AG04450 (cell line): ENCODE results near the gene RSRC1. TPM values are rescaled to one million over a fixed set of nuclear protein-coding genes. Genes with fewer than 3 reads are reported as not detected.

ENCODE experiments used
- CTCF ChIA-PET: fragments of 300-600, 350-600 bp; formaldehyde crosslinking; extraction: SDS; loops from one replicate; lab custom pipeline; 2022; ENCODE audit warnings: antibody characterized with exemption, inconsistent platforms; lab: Charles Lee
- POLR2A ChIA-PET: fragments of 350-600 bp; formaldehyde crosslinking; extraction: SDS; loops from one replicate; lab custom pipeline; 2021; ENCODE audit warnings: antibody characterized with exemption, inconsistent platforms; lab: Yijun Ruan, JAX
- DNase-seq: peaks from one replicate; pipeline ENCODE4 v3.0.0-alpha.2; 2011; ENCODE audit warnings: low read depth, low spot score
- H3K27ac ChIP-seq: one replicate; pipeline ENCODE4 v1.5.1; 2012; ENCODE audit warnings: low read depth, low read length, control low read depth
- H3K27me3 ChIP-seq: one replicate; pipeline ENCODE4 v1.6.0; 2012; ENCODE audit warnings: low read length; ENCODE audit not compliant: control insufficient read depth, insufficient read depth
- H3K4me3 ChIP-seq: 2 replicates; pipeline ENCODE4 v1.5.1; 2011; ENCODE audit warnings: mild to moderate bottlenecking, low read depth, low read length, control low read depth
- H3K9me3 ChIP-seq: 2 replicates; pipeline ENCODE4 v1.5.1; 2012; ENCODE audit warnings: low read length; ENCODE audit not compliant: control insufficient read depth, insufficient read depth
- CTCF ChIP-seq: IDR thresholded peaks from 2 replicates; pipeline ENCODE4 v1.5.1; 2011; ENCODE audit warnings: low read depth, low read length, control low read depth, inconsistent platforms
- polyA plus RNA-seq: library from polyadenylated mRNA; depleted of rRNA; stranded (reverse); fragments of >200 nt; gene quantifications from 2 replicates; pipeline ENCODE4 v1.2.3, GENCODE V29; 2011

RSRC1 gene
- polyA plus RNA-seq, 1 experiment: 6.7 TPM

DNA sequence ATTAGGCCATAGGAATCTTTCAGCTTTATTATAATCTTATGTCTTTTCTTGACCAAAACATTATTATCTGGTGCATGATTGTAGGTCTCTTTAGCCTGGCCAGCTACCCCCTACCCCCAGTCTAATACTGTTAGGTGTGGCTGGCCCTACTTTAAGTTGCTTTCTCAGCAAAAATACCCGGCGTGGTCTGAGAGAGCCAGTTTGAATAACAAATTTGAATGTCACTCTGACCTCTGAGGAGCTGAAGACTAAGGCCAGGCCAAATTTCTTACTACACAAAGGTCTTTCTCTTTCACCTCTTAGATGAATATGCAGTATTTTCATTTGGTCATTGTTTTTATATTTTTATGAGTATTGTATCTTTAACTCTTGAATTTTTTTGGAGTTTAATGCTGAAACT, 272.6 kb downstream of the RSRC1 start:
- ChIA-PET POLR2A (no interaction called here), CTCF (interaction anchor here (2.3 kb wide), 1 partner anchor 52 kb away, joined by 8 read pairs; no protein-coding TSS in a partner anchor)
- Histone ChIP-seq H3K27ac (no peak overlapping the region), H3K27me3 (no peaks in the 10 kb centered on the region), H3K9me3 (no peaks in the 10 kb centered on the region), H3K4me3 (no peak overlapping the region)
- no peak for TF ChIP-seq CTCF
- DNase-seq: no peak

GRCh38 chr3:158384019-158384418, 274.1 kb downstream of the RSRC1 start:
- H3K4me3 ChIP-seq: no peak overlapping the region
- no peak for TF ChIP-seq CTCF
- DNase-seq: no peak
- H3K27ac ChIP-seq: no peak overlapping the region
- ChIA-PET POLR2A (no interaction called here), CTCF (interaction anchor here (0.6 to 2.3 kb wide), 2 partner anchors 12 to 50 kb away, joined by 3 to 8 read pairs; no protein-coding TSS in a partner anchor)
- no peaks in the 10 kb centered on the region for H3K9me3 ChIP-seq
- H3K27me3 ChIP-seq: no peaks in the 10 kb centered on the region

DNA sequence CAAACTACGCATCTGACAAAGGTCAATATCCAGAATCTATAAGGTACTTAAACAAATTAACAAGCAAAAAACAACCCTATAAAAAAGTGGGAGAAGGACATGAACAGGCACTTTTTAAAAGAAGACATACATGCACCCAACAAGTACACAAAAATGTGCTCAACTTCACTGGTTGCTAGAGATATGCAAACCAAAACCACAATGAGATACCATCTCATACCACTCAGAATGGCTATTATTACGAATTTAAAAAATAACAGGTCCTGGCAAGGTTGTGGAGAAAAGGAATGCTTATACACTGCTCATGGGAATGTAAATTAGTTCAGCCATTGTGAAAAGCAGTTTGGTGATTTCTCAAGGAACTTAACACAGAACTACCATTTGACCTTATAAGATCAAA, 285.5 kb downstream of the RSRC1 start:
- ChIA-PET POLR2A (no interaction called here), CTCF (no interaction called here)
- Histone ChIP-seq H3K27ac (no peak overlapping the region), H3K9me3 (no peaks in the 10 kb centered on the region), H3K27me3 (no peaks in the 10 kb centered on the region), H3K4me3 (no peak overlapping the region)
- DNase-seq: no peak
- TF ChIP-seq CTCF: no peak

- ChIA-PET POLR2A (interaction anchor here (0.5 kb wide), 1 partner anchor 161 kb away, joined by 3 read pairs; no protein-coding TSS in a partner anchor), CTCF (interaction anchor here (1.0 kb wide), 2 partner anchors 32 to 797 kb away, joined by 3 to 4 read pairs; no protein-coding TSS in a partner anchor)
- no peak overlapping the region for H3K27ac ChIP-seq
Measured at GRCh38 chr3:158402590-158402989, 292.7 kb downstream of the RSRC1 start.

More at GRCh38 chr3:158402590-158402989, 292.7 kb downstream of the RSRC1 start:
- Histone ChIP-seq H3K9me3 (no peaks in the 10 kb centered on the region), H3K4me3 (no peak overlapping the region), H3K27me3 (no peaks in the 10 kb centered on the region)
- TF ChIP-seq CTCF: no peak
- DNase-seq: no peak
